HL-60 (cell line): ENCODE data around the gene SFMBT2.

ENCODE experiments used
- POLR2AphosphoS5 ChIP-seq: IDR thresholded peaks from 2 replicates; pipeline ENCODE4 v1.6.1; 2012; ENCODE audit warnings: low read depth
- REST ChIP-seq: IDR thresholded peaks from 2 replicates; pipeline ENCODE4 v1.6.1; 2012; ENCODE audit warnings: low read depth; ENCODE audit not compliant: insufficient replicate concordance
- TF ChIP-seq, protein P1 (sequence below): IDR thresholded peaks from one replicate; pipeline ENCODE4 v1.5.1; 2011; ENCODE audit warnings: low read length, control low read depth, inconsistent platforms; ENCODE audit not compliant: insufficient read depth

- TF ChIP-seq, protein P1, sequence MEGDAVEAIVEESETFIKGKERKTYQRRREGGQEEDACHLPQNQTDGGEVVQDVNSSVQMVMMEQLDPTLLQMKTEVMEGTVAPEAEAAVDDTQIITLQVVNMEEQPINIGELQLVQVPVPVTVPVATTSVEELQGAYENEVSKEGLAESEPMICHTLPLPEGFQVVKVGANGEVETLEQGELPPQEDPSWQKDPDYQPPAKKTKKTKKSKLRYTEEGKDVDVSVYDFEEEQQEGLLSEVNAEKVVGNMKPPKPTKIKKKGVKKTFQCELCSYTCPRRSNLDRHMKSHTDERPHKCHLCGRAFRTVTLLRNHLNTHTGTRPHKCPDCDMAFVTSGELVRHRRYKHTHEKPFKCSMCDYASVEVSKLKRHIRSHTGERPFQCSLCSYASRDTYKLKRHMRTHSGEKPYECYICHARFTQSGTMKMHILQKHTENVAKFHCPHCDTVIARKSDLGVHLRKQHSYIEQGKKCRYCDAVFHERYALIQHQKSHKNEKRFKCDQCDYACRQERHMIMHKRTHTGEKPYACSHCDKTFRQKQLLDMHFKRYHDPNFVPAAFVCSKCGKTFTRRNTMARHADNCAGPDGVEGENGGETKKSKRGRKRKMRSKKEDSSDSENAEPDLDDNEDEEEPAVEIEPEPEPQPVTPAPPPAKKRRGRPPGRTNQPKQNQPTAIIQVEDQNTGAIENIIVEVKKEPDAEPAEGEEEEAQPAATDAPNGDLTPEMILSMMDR: no peak
- TF ChIP-seq POLR2AphosphoS5: no peak
- TF ChIP-seq REST: no peak
These were observed 211.6 kb downstream of the SFMBT2 start for GRCh38 chr10:7199152-7199760.
